ENCODE measurements around the gene SYVN1. TPM values are rescaled to one million over a fixed set of nuclear protein-coding genes. Genes with fewer than 3 reads are reported as not detected.
"Not testable (repeated sequence)": the region's sequence is repeated elsewhere in the genome, so short reads cannot be mapped to it uniquely, and the experiment has no call there.

SYVN1 gene
- polyA plus RNA-seq, 3 donors = 3.5 to 81.6 (median 6.4) TPM

- intact Hi-C loops (cut with micrococcal nuclease) = loop anchor here in 1 of 2 donors (5.0 kb wide), 1 partner anchor 204 kb away; the partner anchor contains the start of gene ATG2A
- Mint-ChIP-seq H3K9me3 (no peaks in the 10 kb centered on the region), H3K4me3 (peak overlapping the region; percentile 96 to 98), H3K36me3 (peaks cover 51 to 60% of the 10 kb centered on the region in 2 donors), H3K27ac (peak overlapping the region; percentile 99 to 100 (median 99)), H3K4me1 (peaks cover 27% of the 10 kb centered on the region), H3K27me3 (ENCODE audit: low read depth in 3 of 3) (no peaks in the 10 kb centered on the region)
- no peaks in the 10 kb centered on the region for H3K27me3 ChIP-seq (ENCODE audit: control insufficient read depth in 2 of 2, insufficient read depth in 2 of 2, low read length in 2 of 2)
- H3K4me2 ChIP-seq (replicated peaks; ENCODE audit: extremely low read depth, low read length, poor library complexity, severe bottlenecking) = peak overlapping the region; percentile 89
- H3K9me3 ChIP-seq (replicated peaks in 1 of 2; ENCODE audit: control insufficient read depth in 1 of 2, insufficient read depth in 1 of 2, low read length in 2 of 2) = no peaks in the 10 kb centered on the region
- no peak for TF ChIP-seq CTCF (IDR thresholded peaks at IDR 0.05)
- no peak for DNase-seq
- WGBS (ENCODE audit: insufficient coverage) = no CpG with 5 or more reads among the region's 3 CpGs
- peaks cover 28 to 46% of the 10 kb centered on the region in 2 donors for H3K4me1 ChIP-seq (ENCODE audit: control insufficient read depth in 1 of 2, insufficient read depth in 2 of 2, low read length in 2 of 2)
- peak overlapping the region; percentile 87 to 99 for H3K27ac ChIP-seq (ENCODE audit: low read depth in 1 of 2, low read length in 2 of 2)
- H3K79me2 ChIP-seq (ENCODE audit: insufficient read depth, low read length) = peaks cover 70% of the 10 kb centered on the region
- H4K20me1 ChIP-seq (ENCODE audit: insufficient read depth, low read length) = peaks cover 16% of the 10 kb centered on the region
- peak overlapping the region; percentile 72 to 93 (median 91) for H3K4me3 ChIP-seq (replicated peaks in 1 of 3; ENCODE audit: low read depth in 2 of 3, low read length in 3 of 3)
- no peak overlapping the region for H2AFZ ChIP-seq (ENCODE audit: insufficient read depth, low read depth, low read length, poor library complexity, severe bottlenecking)
- peak overlapping the region; percentile 98 for H3K9ac ChIP-seq (ENCODE audit: insufficient read depth, low read length, poor library complexity, severe bottlenecking)
- H3K36me3 ChIP-seq (replicated peaks in 1 of 2; ENCODE audit: control insufficient read depth in 1 of 2, insufficient read depth in 2 of 2, low read length in 2 of 2) = peaks cover 43 to 49% of the 10 kb centered on the region in 2 donors
Observed at GRCh38 chr11:65120831-65121230, 13.5 kb downstream of the SYVN1 start.

DNA sequence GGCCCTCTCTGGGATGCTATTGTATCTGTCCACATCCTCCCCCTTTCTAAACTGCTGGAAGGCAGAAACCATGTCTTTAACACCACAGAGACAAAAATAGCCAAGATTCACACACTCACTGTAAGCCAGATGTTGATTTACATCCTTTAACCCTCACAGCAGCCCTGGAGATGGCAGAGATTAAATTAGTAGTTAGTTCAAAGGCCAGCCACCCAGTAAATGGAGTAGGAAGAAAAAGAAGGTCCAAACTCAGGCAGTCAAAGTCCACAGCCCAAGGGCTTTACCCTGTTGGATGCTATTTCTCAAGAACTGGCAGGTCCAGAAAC, 14.7 kb downstream of the SYVN1 start:
- Histone ChIP-seq H3K79me2 (ENCODE audit: insufficient read depth, low read length) (peaks cover 66% of the 10 kb centered on the region), H3K4me2 (replicated peaks; ENCODE audit: extremely low read depth, low read length, poor library complexity, severe bottlenecking) (no peak overlapping the region), H2AFZ (ENCODE audit: insufficient read depth, low read depth, low read length, poor library complexity, severe bottlenecking) (no peak overlapping the region), H3K27ac (ENCODE audit: low read depth in 1 of 2, low read length in 2 of 2) (no peak overlapping the region), H3K9me3 (replicated peaks in 1 of 2; ENCODE audit: control insufficient read depth in 1 of 2, insufficient read depth in 1 of 2, low read length in 2 of 2) (no peaks in the 10 kb centered on the region), H3K9ac (ENCODE audit: insufficient read depth, low read length, poor library complexity, severe bottlenecking) (no peak overlapping the region), H3K36me3 (replicated peaks in 1 of 2; ENCODE audit: control insufficient read depth in 1 of 2, insufficient read depth in 2 of 2, low read length in 2 of 2) (peaks cover 32 to 37% of the 10 kb centered on the region in 2 donors), H3K4me1 (ENCODE audit: control insufficient read depth in 1 of 2, insufficient read depth in 2 of 2, low read length in 2 of 2) (peaks cover 28 to 46% of the 10 kb centered on the region in 2 donors), H4K20me1 (ENCODE audit: insufficient read depth, low read length) (peaks cover 18% of the 10 kb centered on the region), H3K27me3 (ENCODE audit: control insufficient read depth in 2 of 2, insufficient read depth in 2 of 2, low read length in 2 of 2) (no peaks in the 10 kb centered on the region), H3K4me3 (replicated peaks in 1 of 3; ENCODE audit: low read depth in 2 of 3, low read length in 3 of 3) (no peak overlapping the region)
- H3K27ac Mint-ChIP-seq = peak overlapping the region in 6 of 7 donors; percentile 10 to 100 (median 77)
- no peak overlapping the region for H3K4me3 Mint-ChIP-seq
- no peak for TF ChIP-seq CTCF (IDR thresholded peaks at IDR 0.05)
- H3K9me3 Mint-ChIP-seq = peaks cover 0 to 2% (median 0%) of the 10 kb centered on the region in 7 donors
- DNase-seq = no peak
- H3K36me3 Mint-ChIP-seq = peaks cover 43 to 56% of the 10 kb centered on the region in 2 donors
- peaks cover 0 to 2% (median 0%) of the 10 kb centered on the region in 3 donors for H3K27me3 Mint-ChIP-seq (ENCODE audit: low read depth in 3 of 3)
- intact Hi-C loops (cut with micrococcal nuclease) = no loop called here
- H3K4me1 Mint-ChIP-seq = peaks cover 28% of the 10 kb centered on the region

GRCh38 chr11:65118891-65119669, 15.2 kb downstream of the SYVN1 start:
- H3K27me3 ChIP-seq (ENCODE audit: control insufficient read depth in 2 of 2, insufficient read depth in 2 of 2, low read length in 2 of 2); H3K4me3 Mint-ChIP-seq; H2AFZ ChIP-seq (ENCODE audit: insufficient read depth, low read depth, low read length, poor library complexity, severe bottlenecking); DNase-seq; H3K27me3 Mint-ChIP-seq (ENCODE audit: low read depth in 3 of 3); H3K4me2 ChIP-seq (replicated peaks; ENCODE audit: extremely low read depth, low read length, poor library complexity, severe bottlenecking); H3K9me3 Mint-ChIP-seq; H3K4me3 ChIP-seq (replicated peaks in 1 of 3; ENCODE audit: low read depth in 2 of 3, low read length in 3 of 3); H3K9me3 ChIP-seq (replicated peaks in 1 of 2; ENCODE audit: control insufficient read depth in 1 of 2, insufficient read depth in 1 of 2, low read length in 2 of 2); intact Hi-C loops (cut with micrococcal nuclease); H3K9ac ChIP-seq (ENCODE audit: insufficient read depth, low read length, poor library complexity, severe bottlenecking): not testable (repeated sequence)
- H3K36me3 ChIP-seq (replicated peaks in 1 of 2; ENCODE audit: control insufficient read depth in 1 of 2, insufficient read depth in 2 of 2, low read length in 2 of 2) = peaks cover 29 to 33% of the 10 kb centered on the region in 2 donors
- Mint-ChIP-seq H3K36me3 (peaks cover 38 to 50% of the 10 kb centered on the region in 2 donors), H3K27ac (peak overlapping the region; percentile 34 to 99 (median 74)), H3K4me1 (peaks cover 28% of the 10 kb centered on the region)
- peak overlapping the region in 1 of 2 donors; percentile 22 for H3K27ac ChIP-seq (ENCODE audit: low read depth in 1 of 2, low read length in 2 of 2)
- peaks cover 28 to 46% of the 10 kb centered on the region in 2 donors for H3K4me1 ChIP-seq (ENCODE audit: control insufficient read depth in 1 of 2, insufficient read depth in 2 of 2, low read length in 2 of 2)
- peaks cover 18% of the 10 kb centered on the region for H4K20me1 ChIP-seq (ENCODE audit: insufficient read depth, low read length)
- H3K79me2 ChIP-seq (ENCODE audit: insufficient read depth, low read length) = peaks cover 61% of the 10 kb centered on the region
- 97% methylated on average over 12 of the region's 18 CpGs for WGBS (ENCODE audit: insufficient coverage)
